ENCODE results near the gene IFTAP. TPM values are rescaled to one million over a fixed set of nuclear protein-coding genes. Genes with fewer than 3 reads are reported as not detected.

IFTAP gene
- total RNA-seq, 4 donors from 2014 or later: 1.5 to 14.9 (median 8.6) TPM

DNA sequence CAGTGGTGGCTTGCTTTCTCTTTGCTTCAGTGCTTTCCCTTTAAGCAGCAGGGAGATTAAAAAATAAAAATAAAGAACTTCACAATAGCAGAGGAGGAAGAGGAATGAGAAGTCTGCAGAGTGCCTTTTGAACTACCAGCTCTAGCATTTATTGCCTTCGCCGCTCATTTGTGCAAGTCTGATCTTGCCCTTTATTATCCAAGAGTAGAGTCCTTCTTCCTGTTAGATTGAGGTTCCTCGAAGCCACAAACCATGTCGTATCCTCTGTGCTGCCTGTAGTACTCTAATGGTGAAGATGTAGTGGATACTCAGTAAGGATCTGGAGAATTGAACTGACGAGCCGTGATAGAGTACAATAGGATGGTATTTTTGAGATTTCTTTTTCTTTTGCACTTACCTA lies 105.0 kb downstream of the IFTAP start:
- TF ChIP-seq POLR2A (IDR thresholded peaks at IDR 0.05): no peak
- TF ChIP-seq, protein P1, sequence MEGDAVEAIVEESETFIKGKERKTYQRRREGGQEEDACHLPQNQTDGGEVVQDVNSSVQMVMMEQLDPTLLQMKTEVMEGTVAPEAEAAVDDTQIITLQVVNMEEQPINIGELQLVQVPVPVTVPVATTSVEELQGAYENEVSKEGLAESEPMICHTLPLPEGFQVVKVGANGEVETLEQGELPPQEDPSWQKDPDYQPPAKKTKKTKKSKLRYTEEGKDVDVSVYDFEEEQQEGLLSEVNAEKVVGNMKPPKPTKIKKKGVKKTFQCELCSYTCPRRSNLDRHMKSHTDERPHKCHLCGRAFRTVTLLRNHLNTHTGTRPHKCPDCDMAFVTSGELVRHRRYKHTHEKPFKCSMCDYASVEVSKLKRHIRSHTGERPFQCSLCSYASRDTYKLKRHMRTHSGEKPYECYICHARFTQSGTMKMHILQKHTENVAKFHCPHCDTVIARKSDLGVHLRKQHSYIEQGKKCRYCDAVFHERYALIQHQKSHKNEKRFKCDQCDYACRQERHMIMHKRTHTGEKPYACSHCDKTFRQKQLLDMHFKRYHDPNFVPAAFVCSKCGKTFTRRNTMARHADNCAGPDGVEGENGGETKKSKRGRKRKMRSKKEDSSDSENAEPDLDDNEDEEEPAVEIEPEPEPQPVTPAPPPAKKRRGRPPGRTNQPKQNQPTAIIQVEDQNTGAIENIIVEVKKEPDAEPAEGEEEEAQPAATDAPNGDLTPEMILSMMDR (IDR thresholded peaks at IDR 0.05): no peak
- no peak for DNase-seq
- no peak overlapping the region for H3K4me3 ChIP-seq
- no peaks in the 10 kb centered on the region for H3K9me3 ChIP-seq
- no peak overlapping the region for H3K27ac ChIP-seq
- no peaks in the 10 kb centered on the region for H3K4me1 ChIP-seq
- H3K27me3 ChIP-seq: no peaks in the 10 kb centered on the region
- no peaks in the 10 kb centered on the region for H3K36me3 ChIP-seq

DNA sequence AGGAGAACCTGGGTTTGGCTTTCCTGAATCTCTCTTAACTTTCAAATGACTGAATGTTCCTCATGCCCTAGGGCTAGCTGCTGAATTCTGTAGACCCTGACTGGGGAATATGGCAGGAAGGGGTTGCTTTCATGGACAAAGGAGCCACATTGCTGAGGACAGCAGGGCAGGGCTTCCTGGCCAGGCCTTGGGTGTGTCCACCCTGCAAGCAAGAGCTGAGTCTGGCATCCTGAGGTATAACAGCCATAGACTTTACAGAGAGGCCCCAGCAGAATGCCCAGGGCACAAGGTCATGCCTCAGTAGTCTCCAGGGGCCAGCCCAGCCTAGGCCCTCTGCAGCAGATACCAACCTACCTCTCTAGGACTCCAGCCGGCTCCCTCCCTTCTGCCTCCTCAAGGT lies 105.9 kb downstream of the IFTAP start:
- H3K27me3 ChIP-seq: no peaks in the 10 kb centered on the region
- H3K36me3 ChIP-seq: no peaks in the 10 kb centered on the region
- H3K4me3 ChIP-seq: no peak overlapping the region
- H3K27ac ChIP-seq: no peak overlapping the region
- no peaks in the 10 kb centered on the region for H3K4me1 ChIP-seq
- TF ChIP-seq, protein P1 (IDR thresholded peaks at IDR 0.05): no peak
- TF ChIP-seq POLR2A (IDR thresholded peaks at IDR 0.05): no peak
- H3K9me3 ChIP-seq: no peaks in the 10 kb centered on the region
- DNase-seq: no peak

DNA sequence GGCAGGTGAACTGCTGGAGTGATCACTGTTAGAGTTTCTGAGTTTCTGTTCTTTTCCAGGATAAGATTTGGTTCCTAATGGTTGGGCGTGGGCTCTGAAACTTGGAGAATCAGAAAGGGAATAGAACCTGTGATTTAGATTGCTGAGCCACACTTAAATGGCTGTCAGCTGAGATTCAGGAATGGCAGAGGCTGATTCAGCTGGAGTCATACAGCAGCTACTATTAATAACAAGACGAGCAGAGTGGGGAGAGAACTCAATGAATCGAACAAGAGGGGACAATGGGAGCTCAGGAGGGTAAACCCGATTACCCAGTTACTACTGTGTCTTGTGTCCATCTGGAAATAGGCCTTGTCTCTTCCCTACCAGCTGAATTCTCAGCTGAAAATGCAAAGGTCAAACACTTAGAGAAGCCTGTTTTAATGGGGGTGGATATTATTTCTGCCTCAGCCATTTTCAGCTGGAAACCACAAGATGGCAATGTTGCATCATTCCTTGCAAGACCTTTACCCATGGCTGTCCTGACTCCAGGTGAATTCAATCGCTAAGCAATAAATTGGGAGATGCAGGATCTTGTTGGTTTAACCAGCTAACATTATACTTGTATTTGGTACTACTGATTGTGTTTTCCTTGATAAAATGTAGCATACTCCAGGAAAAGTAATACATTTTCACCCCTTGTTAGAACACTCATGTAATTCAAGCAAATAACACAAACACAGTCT lies 108.2 kb downstream of the IFTAP start:
- H3K9me3 ChIP-seq: no peaks in the 10 kb centered on the region
- H3K4me1 ChIP-seq: no peaks in the 10 kb centered on the region
- H3K36me3 ChIP-seq: no peaks in the 10 kb centered on the region
- no peaks in the 10 kb centered on the region for H3K27me3 ChIP-seq
- peak in 1 of 3 donors; percentile 58 for DNase-seq
- TF ChIP-seq, protein P1 (IDR thresholded peaks at IDR 0.05): peak in 4 of 6 experiments; percentile 47 to 91 (median 85)
- no peak for TF ChIP-seq POLR2A (IDR thresholded peaks at IDR 0.05)
- no peak overlapping the region for H3K27ac ChIP-seq
- H3K4me3 ChIP-seq: no peak overlapping the region

DNA sequence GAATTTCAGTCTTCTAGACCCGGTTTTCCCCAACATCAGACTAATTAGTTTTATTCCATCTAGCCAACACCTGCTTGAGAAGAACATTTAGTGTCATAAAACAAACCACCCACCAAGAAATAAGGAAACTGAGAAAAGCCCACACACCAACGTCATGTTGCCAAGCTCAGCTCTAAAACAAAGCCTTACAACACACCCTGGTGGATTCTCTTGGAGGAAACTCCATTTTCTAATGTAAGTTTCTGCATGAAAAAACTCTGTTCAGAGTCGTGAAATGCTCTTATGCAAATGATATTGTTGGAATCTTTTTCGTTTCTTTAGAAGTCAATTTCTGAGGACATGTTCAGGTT lies 108.7 kb downstream of the IFTAP start:
- no peak for TF ChIP-seq POLR2A (IDR thresholded peaks at IDR 0.05)
- TF ChIP-seq, protein P1 (IDR thresholded peaks at IDR 0.05): no peak
- H3K36me3 ChIP-seq: no peaks in the 10 kb centered on the region

More for the DNA sequence above, 108.7 kb downstream of the IFTAP start:
- H3K27me3 ChIP-seq: no peaks in the 10 kb centered on the region
- H3K27ac ChIP-seq: no peak overlapping the region
- no peaks in the 10 kb centered on the region for H3K9me3 ChIP-seq
- no peaks in the 10 kb centered on the region for H3K4me1 ChIP-seq
- no peak overlapping the region for H3K4me3 ChIP-seq
- no peak for DNase-seq

Other genes starting within 250 kb of the IFTAP start
- gene TRAF6, start 84.2 kb upstream of the IFTAP start, total RNA-seq: 10 to 100 TPM in 3 of 4 donors, 1 to 10 TPM in 1; 6.6 to 25.1 (median 18.4) TPM
- 1 to 10 TPM; 1.9 to 5.0 (median 3.1) TPM for gene RAG1, start 26.5 kb upstream of the IFTAP start, total RNA-seq
- not detected for gene RAG2, start 3.7 kb downstream of the IFTAP start, total RNA-seq

Measured in Peyer's patch (tissue), 4 donors.